SK-N-MC (cell line): Measurements from ENCODE around the gene TMEM171.

Experiments used
- EZH2 ChIP-seq: fragments of 200-600 bp; sonication (generic); IDR thresholded peaks from one replicate; pipeline ENCODE4 v1.6.1; 2017; ENCODE audit warnings: antibody characterized with exemption
- FOXP2 ChIP-seq: optimal IDR thresholded peaks from 2 replicates; pipeline ENCODE3; 2011; ENCODE audit warnings: mild to moderate bottlenecking, moderate library complexity; ENCODE audit not compliant: insufficient read depth; ENCODE audit errors: extremely low read length, control extremely low read depth
- POLR2AphosphoS5 ChIP-seq: IDR thresholded peaks from 2 replicates; pipeline ENCODE4 v1.6.1; 2012; ENCODE audit warnings: mild to moderate bottlenecking, low read depth, low read length, borderline replicate concordance

GRCh38 chr5:73126957-73127356 is 6.6 kb downstream of the TMEM171 start:
- TF ChIP-seq POLR2AphosphoS5, result no peak
- no peak for TF ChIP-seq EZH2
- TF ChIP-seq FOXP2, result no peak
